HuH-7 (cell line): ENCODE results near the gene SLC35G3.
"Not testable (repeated sequence)": the region's sequence is repeated elsewhere in the genome, so short reads cannot be mapped to it uniquely, and the experiment has no call there.

Experiments
- DNase-seq: peaks from one replicate; pipeline ENCODE4 v3.0.0; 2011; ENCODE audit warnings: low spot score

The SLC35G3 gene

DNA sequence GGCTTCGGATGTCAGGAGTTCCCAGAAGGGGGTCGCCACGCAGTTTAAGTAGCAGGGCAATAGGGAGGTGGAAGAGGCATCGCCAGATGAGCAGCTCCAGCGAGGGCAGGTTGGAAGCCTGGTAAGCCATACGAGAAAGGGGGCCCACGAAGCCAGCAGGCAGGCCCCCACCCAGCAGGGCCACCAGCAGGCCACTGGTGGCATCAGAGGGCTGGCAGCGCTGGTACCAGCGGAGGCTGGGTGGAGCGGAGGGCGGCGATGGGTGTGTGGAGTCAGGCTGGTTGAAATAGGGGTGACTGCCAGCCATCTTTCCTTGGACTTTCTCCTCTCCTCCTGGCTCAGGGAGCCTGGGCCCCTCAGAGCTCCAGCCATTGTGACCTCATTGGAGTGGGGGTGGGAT, at the start of gene SLC35G3:
SLC35G3 (minus strand) TSS at position 393 of the 400 bp plus-strand sequence; CDS start at position 307, 86 bp downstream.
- DNase-seq = not testable (repeated sequence)

DNA sequence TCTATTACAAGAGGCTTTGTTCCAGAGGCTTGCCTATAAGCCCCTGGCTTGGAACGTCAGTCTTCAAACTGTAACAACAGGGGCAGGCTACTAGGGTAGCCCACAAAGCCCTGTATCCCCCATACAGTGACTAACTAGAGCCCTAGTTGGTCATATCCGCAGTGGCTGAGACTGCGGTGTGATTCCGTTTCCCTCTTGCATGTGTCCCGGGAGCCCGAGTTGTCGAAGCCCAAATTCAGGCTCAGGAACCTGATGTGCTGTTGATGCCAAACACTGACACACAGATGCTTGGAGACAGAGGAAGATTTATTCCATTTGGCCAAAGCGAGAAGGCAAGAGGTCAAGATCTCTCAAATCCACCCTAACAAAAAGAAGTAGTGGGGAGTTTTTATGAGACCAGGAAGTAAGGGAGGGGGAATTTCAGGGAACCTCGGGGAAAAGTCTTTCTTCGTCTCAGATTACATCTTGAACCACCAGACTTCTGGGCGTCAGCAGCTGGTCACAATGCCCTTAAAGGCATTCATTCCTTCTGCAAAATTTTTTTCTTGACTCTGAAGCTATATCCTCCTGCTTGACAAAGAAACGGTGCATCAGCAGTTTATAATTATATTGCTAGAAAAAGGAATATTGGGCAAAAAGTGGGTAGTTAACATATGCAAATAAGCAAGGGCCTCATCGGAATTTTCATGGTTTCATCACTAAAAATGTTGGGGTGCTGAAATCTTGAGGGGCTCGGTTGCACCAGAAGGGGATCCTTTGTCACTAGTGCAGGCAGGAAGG, 49.6 kb upstream of the SLC35G3 start:
- DNase-seq = no peak

DNA sequence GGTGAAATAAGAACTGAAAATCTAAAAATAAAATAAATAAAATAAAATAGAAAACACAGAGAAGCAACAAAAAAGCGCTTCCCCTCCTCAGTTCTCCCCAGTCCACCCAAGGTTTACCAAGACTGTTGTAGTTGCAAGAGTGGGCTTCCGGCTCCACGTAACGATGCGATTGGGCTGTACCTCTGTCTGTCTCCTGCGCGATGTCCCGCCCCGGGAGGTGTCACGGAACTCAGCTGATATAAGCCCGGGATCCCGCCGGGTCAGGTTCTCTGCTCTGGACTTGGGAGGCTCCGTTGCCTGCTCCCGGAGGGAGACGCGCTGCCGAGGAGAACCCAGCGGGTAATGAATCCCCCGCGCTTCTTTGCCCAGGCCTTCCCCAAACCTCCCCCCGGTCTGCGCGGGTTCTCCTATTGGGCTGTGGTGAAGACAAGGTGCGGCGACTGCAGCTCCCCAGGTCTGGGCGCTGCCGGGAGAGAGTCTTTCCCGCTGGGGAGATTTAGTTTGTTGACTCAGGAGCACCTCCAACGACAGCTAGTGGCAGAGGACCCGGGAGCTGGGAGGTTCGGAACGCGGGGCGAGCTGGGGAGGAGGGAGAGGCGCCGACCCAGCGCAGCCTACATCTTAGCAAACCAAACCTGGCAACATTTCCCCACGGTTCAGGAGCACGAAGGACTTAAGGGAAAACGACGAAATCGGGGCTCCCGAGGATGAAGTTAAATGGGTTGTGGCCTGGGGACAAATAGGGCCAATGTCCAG, 48.8 kb upstream of the SLC35G3 start, which contains the start of gene SLFN5:
SLFN5 (plus strand) TSS at position 268 of the 756 bp plus-strand sequence. CDS start 15,619 bp downstream, outside the sequence.
- DNase-seq = peak; percentile 51

DNA sequence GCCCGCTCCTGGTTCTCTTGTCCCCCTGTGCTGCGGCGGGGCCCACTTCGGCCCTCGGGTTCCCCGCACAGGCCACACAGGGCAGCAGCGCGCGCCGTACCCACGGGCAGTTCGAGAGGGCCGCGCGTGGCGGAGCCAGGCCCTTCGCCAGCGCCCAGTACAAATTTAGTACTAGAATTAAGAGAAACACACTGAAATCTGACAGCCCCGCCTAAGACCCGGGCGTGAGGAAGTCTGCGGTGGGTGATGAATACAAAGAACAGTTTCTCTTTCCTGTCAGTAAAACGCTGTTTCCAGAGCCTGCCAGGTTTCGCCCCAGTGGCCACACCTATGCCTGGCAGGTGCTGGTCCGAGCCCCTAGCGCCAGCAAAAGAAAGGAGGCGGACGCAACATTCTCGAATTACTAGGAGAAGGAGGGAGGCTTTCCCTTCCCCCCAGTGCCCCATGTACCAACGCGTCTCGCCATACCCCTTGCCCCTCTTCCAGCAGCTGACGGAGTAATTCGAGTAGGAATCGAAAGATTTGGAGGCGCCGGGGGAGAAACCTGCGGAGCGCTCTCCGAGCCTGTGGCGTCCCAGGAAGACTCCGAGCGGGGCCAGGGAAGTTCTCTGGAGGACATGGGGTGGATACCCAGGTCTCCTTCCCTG, 48.1 kb upstream of the SLC35G3 start:
- DNase-seq = peak; percentile 49

DNA sequence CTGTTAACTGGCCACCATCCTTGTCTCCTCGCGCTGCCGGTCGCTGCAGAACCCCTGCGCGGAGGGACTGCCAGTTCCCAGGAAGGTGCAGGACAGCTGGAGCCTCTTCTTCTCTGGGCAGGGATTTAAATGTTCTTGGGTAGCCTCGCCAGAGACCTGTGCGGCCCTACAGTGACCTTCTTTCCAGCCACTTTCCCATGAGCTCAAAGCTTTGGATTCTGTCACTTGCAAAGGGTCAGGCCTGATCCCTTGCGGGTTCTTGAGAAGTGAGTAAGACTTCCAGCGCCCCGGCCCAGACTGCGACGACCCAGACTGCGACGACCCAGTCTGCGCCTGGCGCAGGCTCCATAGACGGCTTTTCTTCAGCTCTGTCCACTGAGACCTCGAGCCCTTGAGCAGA, 47.3 kb upstream of the SLC35G3 start:
- no peak for DNase-seq

DNA sequence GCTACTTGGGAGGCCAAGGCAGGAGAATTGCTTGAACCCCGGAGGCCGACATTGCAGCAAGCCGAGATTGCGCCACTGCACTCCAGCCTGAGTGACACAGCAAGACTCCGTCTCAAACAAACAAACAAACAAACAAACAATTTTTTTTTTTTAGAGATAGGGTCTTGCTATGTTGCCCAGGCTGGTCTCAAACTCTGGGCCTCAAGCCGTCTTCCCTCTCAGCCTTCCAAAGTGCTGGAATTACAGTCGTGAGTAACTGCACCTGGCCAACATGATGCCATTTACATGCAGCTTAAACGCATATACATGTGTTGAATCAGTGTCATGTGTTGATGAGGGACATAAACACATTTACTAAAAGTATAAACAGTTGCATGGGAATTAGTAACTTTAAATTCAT, 46.7 kb upstream of the SLC35G3 start:
- DNase-seq = no peak

DNA sequence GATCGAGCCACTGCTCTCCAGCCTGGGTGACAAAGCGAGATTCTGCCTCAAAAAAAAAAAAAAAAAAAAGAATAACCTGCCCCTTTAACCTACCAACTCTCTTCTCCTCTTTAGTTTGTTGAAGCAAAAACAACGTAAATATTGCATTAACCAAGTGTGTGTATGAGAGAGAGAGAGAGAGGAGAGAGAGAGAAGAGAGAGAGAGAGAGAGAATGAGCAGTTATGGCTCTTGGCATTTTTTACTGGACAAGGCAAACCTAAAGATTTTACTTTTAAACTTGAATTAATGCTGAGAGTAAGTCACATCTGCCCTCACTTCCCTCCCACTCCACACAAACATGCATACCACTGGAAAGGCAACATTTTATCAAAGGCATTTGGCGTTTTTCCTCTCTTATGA, 45.6 kb upstream of the SLC35G3 start:
- DNase-seq = no peak

DNA sequence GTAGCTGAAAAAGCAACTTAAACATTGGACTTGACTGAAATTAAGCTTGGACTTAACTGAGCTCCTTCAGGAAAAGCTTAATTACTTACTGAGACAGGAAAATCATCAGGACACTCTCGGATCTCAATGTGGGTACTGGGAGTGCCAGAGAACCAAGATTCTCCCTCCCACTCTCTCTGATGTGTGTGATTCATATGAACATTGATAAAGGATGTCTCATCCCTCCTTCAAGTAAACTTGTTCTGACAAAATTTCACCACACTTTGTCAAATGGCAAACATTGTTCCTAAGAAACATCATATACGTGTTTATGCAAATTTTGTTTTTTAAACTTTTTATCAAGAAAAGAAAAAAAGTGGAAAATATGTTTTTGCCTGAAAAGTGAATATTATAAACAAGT, 44.6 kb upstream of the SLC35G3 start:
- DNase-seq = no peak

DNA sequence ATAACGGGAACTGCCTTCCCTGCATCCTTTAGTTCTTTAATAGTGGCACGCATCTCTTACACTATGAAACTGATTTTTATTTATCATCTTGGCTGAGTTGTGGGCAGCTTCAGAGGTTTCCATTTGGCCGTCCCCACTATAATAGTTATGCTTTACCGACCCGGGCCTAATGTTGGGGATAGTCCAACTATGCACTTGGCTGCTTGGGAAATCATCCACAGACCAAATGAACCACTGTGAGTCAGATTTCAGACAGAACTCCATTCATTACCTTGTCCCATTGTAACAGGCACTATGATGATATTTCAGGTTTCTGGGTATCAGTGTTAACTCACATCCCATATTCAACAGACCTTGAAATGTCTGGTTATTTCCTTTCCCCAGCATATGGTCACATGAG, 42.6 kb upstream of the SLC35G3 start:
- no peak for DNase-seq

DNA sequence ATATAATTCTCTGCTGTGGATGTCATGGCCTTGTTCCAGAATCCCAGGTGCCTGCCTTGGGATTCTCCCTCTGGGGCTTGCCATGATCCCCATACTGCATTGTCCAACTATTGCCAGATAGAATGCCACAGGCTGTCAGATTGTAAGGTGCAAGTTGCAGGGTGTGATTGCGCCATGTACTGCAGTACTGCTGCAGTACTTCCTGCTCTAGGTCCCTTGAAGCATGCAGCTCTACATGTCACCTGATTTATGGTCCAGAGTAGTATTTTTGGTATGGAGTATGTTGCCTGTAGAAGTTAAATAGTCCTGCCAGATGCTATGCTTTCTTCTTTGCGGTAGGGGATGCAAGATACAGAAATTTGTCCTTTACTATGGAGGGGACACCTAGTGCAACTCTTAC, 41.7 kb upstream of the SLC35G3 start:
- DNase-seq = no peak

DNA sequence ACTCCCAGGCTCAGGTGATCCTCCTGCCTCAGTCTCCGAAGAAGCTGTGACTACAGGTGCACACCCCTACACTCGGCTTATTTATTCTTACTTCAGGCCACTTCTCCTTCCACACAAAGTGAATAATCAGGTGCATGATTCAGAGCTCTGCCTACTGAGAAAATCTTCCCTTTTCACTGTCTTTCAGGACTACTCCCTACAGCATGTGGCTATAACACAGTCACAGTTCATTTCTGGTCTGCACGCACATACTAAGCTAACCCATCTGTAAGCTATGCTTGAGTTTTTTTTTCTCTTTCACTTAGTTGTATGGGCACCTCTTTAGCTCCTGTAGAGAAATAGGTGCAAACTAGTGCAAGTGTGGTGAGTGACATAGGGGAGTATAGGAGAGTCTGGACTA, 41.1 kb upstream of the SLC35G3 start:
- DNase-seq = no peak

DNA sequence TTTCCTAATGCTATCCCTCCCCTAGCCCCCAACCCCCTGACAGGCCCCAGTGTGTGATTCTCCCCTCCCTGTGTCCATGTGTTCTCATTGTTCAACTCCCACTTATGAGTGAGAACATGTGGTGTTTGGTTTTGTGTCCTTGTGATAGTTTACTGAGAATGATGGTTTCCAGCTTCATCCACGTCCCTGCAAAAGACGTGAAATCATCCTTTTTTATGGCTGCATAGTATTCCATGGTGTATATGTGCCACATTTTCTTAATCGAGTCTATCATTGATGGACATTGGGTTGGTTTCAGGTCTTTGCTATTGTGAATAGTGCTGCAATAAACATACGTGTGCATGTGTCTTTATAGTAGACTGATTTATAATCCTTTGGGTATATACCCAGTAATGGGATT, 40.1 kb upstream of the SLC35G3 start:
- not testable (repeated sequence) for DNase-seq

DNA sequence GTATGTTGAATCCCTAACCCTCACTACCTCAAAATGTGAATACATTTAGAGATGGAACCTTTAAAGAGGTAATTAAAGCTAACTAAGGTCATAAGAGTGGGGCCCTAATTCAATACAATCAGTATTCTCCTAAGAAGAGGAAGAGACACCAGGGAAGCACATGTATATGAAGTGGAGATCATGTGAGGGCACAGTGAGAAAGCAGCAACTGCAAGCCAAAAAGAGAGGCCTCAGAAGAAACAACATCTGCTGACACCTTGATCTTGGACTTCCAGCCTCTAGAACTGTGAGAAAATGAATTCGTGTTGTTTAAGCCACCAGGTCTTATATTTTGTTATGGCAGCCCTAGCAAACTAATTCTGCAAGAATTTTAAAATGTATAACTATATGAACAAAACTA, 35.4 kb upstream of the SLC35G3 start:
- DNase-seq = no peak

DNA sequence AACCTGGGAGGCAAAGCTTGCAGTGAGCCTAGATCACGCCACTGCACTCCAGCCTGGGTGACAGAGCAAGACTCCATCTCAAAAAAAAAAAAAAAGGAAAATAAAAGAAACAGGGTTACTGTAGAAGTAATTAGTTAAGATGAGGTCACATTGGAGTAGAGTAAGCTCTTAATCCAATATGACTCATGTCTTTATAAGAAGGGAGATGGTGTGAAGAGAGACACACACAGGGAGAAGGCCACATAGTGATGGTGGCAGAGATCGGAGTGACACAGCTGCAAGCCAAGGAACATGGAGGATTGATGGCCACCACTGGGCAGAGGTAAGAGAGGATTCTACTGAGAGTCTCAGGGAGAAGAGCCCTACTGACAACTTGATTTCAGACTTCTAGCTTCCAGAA, 33.4 kb upstream of the SLC35G3 start:
- DNase-seq = no peak

DNA sequence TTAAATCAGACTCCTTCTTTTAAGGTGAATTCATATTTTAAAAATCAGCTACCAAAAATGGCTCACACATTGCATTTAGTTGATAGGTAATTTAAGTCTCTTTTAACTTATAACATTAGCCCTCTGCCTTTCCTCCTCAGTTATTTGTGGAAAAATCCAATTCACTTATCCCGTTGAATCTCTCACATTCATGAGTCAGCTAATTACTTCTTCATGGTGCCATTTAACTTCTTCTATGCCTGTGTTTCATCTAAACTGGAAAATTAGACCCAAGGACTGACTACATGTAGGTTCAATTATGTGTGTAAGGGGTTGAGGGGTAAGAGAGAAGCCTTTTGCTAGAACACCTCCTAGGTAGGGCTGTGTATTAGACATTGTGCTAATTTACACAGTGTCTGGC, 30.2 kb upstream of the SLC35G3 start:
- no peak for DNase-seq

DNA sequence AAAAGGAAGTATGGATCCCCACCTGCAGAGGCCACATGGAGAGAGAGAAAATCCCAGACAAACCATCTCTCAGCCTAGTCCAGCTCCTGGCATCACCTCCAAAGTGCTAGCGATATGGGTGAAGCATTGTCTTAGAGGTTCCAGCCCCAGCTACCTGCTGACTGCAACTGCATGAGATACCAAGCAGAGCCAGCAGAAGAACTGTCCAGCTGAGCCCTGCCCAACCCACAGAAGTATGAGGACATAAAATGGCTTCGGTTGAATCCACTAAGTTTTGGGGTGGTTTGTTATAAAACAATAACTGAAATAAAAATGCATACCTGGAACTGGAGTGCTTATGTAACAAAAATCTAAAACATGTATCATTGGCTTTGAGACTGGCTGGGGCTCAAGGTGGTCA, 28.3 kb upstream of the SLC35G3 start:
- DNase-seq = no peak

DNA sequence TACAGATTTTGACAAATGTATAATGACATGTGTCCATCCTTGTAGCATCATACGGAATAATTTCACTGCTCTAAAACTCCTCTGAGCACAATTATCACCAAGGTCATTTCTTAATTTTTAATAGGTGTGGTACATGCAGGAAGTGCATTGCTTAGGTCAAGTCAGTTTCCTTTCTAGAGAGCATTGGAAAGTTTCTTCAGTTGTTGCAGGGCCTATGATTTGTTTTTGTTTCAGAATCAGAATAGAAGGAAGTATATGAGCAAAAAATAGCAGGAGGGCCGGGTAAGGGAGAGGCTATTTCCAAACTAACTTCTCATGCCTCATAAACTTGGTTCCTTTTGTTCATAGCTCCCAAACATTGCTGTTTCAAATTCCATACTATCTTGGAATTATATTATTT, 24.7 kb upstream of the SLC35G3 start:
- no peak for DNase-seq

DNA sequence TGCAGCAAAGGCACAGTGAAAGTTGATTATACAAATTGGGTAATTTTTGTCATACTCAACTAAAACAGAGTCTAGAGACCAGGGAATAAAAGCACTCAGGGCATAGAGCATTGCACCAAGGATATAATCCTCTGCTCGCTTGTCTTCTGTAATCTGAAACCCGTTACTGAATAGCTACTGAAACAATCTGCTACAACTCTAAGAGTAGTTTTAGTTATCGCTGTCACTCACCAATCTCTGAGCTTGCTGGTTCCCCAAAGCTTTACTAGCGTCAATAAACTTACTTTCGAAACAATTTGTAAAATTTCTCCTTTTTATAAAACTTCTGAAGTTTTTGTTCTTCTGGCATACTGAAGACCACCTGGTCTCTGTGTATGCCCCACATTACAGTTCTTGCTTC, 22.9 kb upstream of the SLC35G3 start:
- no peak for DNase-seq

DNA sequence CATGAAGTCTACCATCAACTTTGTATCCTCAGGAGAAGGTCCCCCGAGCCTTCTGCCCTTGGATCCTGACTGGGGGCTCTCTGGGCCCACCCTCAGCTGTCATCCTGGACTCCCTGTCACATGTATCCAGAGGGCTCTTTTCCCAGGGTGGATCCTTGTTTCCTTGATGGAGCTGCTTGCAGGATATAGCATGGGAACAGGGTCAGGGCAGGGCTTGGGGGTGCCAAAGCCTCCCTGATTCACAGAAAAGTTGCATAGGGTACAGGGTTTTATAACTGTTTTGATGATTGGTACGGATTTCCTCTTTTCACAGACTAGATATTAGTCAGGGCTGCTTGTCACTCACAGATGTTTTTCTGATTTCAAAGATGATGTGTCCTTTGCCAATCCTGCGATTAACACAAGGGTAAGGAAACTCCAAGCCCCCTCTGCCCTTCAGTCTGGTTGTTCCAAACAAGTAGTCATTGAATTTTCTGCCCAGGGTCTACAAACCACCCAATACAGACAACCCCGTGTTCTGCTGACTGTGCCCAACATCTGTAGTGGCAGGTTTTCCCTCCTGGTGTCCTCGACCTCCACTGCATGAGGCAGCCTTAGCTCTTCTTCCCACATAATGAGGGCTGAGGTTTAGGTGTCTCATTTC, 20.6 kb upstream of the SLC35G3 start:
- DNase-seq = no peak

DNA sequence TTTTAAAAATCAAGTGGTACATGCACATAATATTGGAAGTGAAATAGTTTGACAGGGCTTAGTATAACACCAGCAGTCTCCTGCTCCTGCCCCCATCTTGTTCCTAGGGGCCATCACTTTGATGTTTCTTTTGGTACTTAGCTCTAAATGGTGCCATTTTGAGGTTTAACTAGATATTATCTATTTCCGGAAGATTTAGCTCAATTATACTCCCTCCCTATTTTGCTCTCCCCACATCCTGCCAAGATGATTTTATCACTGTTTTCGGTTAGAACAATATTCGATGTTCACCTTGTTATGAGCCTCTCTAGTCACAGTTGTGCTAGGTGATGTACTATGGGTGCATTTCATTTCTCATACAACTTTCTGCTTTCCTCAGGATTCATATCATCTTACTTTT, 20.0 kb upstream of the SLC35G3 start:
- no peak for DNase-seq

DNA sequence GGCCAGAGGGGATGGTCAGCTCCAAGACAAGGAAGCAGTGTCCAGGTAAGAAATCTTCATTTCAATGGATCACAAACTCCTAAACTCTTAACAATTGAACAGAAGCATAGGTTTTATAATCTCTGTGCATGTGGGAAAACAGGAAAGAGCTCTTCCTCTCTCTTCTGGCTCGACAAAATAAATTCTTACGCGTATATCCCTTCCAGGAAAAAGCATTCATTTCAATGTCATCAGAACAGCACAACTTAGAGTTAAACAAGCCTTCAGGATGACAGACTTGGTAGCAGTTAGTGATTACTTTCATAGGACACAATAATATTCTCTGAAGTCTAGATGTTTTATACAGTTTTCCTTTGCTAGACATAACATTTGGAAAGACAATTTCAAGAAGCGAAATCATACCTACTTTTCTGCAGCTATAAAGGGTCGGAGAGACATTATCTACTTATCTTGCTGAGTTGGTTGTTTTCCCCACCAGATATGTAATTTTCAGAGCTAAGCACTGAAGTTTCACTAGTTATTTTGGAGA, 19.3 kb upstream of the SLC35G3 start:
- DNase-seq = no peak

DNA sequence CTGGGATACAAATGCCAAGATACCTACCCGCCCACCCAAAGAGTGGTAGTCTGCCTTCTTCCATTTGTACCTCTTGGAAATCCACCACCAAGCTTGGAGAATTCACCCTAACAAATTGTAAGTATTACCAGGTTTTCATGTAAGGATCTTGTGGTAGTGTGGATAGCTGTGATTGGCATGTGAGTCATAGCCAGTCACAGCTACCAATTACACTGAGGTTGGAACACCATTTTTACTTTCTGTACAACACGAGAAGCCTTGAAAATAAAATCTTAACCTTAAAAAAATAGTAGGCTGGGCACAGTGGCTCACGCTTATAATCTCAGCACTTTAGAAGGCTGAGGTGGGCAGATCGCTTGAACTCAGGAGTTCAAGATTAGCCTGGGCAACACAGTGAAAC, 18.5 kb upstream of the SLC35G3 start:
- DNase-seq = no peak
